MCF 10A (cell line): ENCODE data around the gene GMDS. TPM values are rescaled to one million over a fixed set of nuclear protein-coding genes. Genes with fewer than 3 reads are reported as not detected.

Experiments used
- BruUV-seq: library from RNA; stranded (reverse); fragments of 400-500 nt; replicated peaks from 2 replicates; lab custom pipeline; 2021; lab: Mats Ljungman, UMichigan
- CTCF ChIA-PET: fragments of 300-600 bp; sonication (Branson Sonifier 250); formaldehyde crosslinking; extraction: SDS; loops from one replicate; lab custom pipeline; 2021; ENCODE audit warnings: antibody characterized with exemption, inconsistent platforms; lab: Yijun Ruan, JAX
- POLR2A ChIA-PET: fragments of 300-600, 350-650 bp; sonication (Branson Sonifier 250); formaldehyde crosslinking; extraction: SDS; loops from one replicate; lab custom pipeline; 2020; ENCODE audit warnings: antibody characterized with exemption, inconsistent platforms; lab: Yijun Ruan, JAX
- DNase-seq: peaks from one replicate; pipeline ENCODE4 v3.0.0-alpha.2; 2018; ENCODE audit not compliant: unreplicated experiment
- H3K27ac Mint-ChIP-seq: one replicate; pipeline ENCODE4 v1.8.0; 2022; ENCODE audit warnings: mild to moderate bottlenecking, low read depth, mixed read lengths; ENCODE audit not compliant: unreplicated experiment
- H3K27me3 Mint-ChIP-seq: one replicate; pipeline ENCODE4 v1.8.0; 2022; ENCODE audit warnings: mixed read lengths; ENCODE audit not compliant: insufficient read depth, unreplicated experiment
- H3K36me3 Mint-ChIP-seq: one replicate; pipeline ENCODE4 v1.8.0; 2022; ENCODE audit warnings: mild to moderate bottlenecking, moderate library complexity, mixed read lengths; ENCODE audit not compliant: insufficient read depth, unreplicated experiment
- H3K4me1 Mint-ChIP-seq: one replicate; pipeline ENCODE4 v1.8.0; 2022; ENCODE audit warnings: mixed read lengths; ENCODE audit not compliant: insufficient read depth, unreplicated experiment
- H3K4me3 Mint-ChIP-seq: one replicate; pipeline ENCODE4 v1.8.0; 2022; ENCODE audit warnings: mild to moderate bottlenecking, moderate library complexity, mixed read lengths; ENCODE audit not compliant: unreplicated experiment
- H3K9me3 Mint-ChIP-seq: one replicate; pipeline ENCODE4 v1.8.0; 2022; ENCODE audit warnings: mixed read lengths; ENCODE audit not compliant: unreplicated experiment
- intact Hi-C: fragments of 100-400 bp; cut with micrococcal nuclease; formaldehyde crosslinking; loops from 2 replicates; pipeline ENCODE4 v1.14.1; 2022
- total RNA-seq: library from RNA; stranded (reverse); gene quantifications from 2 replicates; pipeline ENCODE4 v1.2.3, GENCODE V29; 2022
- TF ChIP-seq, protein P1 (sequence below): fragments of 200-600 bp; IDR thresholded peaks from one replicate; pipeline ENCODE4 v1.8.0; 2022; ENCODE audit warnings: antibody characterized with exemption, mild to moderate bottlenecking; ENCODE audit not compliant: unreplicated experiment

GMDS gene
- total RNA-seq, 1 experiment from 2014 or later, result 24.9 TPM

DNA sequence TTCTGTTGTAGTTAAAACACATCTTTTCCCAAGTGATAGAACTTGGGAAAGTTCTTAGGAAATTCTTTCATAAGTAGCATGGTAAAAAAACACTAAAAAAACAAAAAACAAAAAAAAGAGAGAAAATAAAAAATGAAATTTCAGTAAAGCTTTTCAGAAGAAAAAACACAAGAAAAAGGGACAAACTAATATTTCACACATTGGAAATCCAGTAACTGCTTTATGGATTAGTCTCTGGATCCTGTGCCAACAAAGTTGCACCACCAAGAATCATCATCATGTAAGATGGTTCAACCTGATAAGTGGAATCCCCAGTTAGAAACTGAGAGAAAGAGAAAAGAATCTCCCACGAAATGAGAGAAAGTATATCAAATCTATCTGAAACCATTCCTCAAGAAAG, 144.2 kb downstream of the GMDS start:
- no TSS peak for BruUV-seq
- intact Hi-C loops, result loop anchor here (5.0 kb wide), 1 partner anchor 309 kb away; no protein-coding TSS in a partner anchor
- Mint-ChIP-seq H3K4me3 (no peak overlapping the region), H3K9me3 (no peaks in the 10 kb centered on the region), H3K36me3 (peaks cover 7% of the 10 kb centered on the region), H3K27ac (no peak overlapping the region), H3K4me1 (peaks cover 22% of the 10 kb centered on the region), H3K27me3 (no peaks in the 10 kb centered on the region)
- TF ChIP-seq, protein P1, sequence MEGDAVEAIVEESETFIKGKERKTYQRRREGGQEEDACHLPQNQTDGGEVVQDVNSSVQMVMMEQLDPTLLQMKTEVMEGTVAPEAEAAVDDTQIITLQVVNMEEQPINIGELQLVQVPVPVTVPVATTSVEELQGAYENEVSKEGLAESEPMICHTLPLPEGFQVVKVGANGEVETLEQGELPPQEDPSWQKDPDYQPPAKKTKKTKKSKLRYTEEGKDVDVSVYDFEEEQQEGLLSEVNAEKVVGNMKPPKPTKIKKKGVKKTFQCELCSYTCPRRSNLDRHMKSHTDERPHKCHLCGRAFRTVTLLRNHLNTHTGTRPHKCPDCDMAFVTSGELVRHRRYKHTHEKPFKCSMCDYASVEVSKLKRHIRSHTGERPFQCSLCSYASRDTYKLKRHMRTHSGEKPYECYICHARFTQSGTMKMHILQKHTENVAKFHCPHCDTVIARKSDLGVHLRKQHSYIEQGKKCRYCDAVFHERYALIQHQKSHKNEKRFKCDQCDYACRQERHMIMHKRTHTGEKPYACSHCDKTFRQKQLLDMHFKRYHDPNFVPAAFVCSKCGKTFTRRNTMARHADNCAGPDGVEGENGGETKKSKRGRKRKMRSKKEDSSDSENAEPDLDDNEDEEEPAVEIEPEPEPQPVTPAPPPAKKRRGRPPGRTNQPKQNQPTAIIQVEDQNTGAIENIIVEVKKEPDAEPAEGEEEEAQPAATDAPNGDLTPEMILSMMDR, result no peak
- POLR2A ChIA-PET, result interaction anchor here (4.6 kb wide), 1 partner anchor 490 kb away, joined by 68 read pairs; the partner anchor contains the start of gene FOXC1
- CTCF ChIA-PET, result interaction anchor here (0.6 kb wide), 1 partner anchor 9 kb away, joined by 3 read pairs; no protein-coding TSS in a partner anchor
- DNase-seq, result peak; percentile 42

DNA sequence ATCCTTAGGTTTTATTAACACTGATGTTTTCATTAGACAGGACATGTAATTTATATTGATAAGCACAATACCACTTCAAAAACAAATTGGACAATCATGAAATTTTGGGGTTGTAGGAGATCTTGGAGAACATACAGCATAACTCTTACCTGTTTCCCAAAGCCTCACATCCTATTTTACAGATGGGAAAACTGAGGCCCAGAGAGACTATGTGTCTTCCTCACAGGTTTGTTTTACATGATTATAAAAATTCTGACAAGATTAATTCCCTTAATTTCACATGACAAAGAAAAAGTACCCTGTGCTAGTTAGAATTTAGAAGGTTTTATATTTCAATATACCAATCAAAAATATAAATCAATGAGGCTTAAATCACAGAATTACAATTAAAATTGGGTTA, 145.5 kb downstream of the GMDS start:
- BruUV-seq, result no TSS peak
- DNase-seq, result no peak
- Mint-ChIP-seq H3K4me3 (no peak overlapping the region), H3K27ac (no peak overlapping the region), H3K27me3 (no peaks in the 10 kb centered on the region), H3K9me3 (no peaks in the 10 kb centered on the region), H3K36me3 (peaks cover 7% of the 10 kb centered on the region), H3K4me1 (peaks cover 22% of the 10 kb centered on the region)
- intact Hi-C loops, result loop anchor here (5.0 kb wide), 1 partner anchor 308 kb away; no protein-coding TSS in a partner anchor
- POLR2A ChIA-PET, result interaction anchor here (0.7 to 2.7 kb wide), 2 partner anchors 11 to 488 kb away, joined by 3 to 12 read pairs; no protein-coding TSS in a partner anchor
- CTCF ChIA-PET, result interaction anchor here (0.5 kb wide), 1 partner anchor 43 kb away, joined by 4 read pairs; no protein-coding TSS in a partner anchor
- TF ChIP-seq, protein P1, result no peak

DNA sequence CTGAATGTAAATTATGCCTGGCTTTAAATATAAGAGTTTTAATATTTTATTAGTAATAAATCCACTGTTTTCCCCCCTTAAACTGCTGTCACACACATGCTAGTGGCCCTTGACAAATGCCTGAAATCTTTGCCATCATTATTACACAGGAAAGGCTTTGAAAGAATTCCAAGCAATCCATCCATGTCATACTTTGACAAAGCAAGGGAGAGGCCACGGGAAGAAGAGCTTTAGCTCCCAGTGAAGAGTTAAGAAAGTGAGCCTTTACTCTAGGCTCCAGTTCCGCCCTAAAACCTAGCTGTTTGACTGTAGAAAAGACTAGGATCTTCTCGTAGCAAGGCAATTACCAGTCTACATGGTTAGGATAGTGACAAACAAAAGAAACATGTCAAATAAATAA, 147.9 kb downstream of the GMDS start:
- peaks cover 12% of the 10 kb centered on the region for H3K4me1 Mint-ChIP-seq
- POLR2A ChIA-PET, result interaction anchor here (0.6 to 2.7 kb wide), 3 partner anchors 37 to 489 kb away, joined by 3 to 12 read pairs (median 3); no protein-coding TSS in a partner anchor
- DNase-seq, result no peak
- TF ChIP-seq, protein P1, result no peak
- H3K36me3 Mint-ChIP-seq, result no peaks in the 10 kb centered on the region
- intact Hi-C loops, result no loop called here
- CTCF ChIA-PET, result interaction anchor here (0.6 to 1.2 kb wide), 3 partner anchors 13 to 111 kb away, joined by 3 to 5 read pairs (median 3); no protein-coding TSS in a partner anchor
- H3K27ac Mint-ChIP-seq, result no peak overlapping the region
- no peak overlapping the region for H3K4me3 Mint-ChIP-seq
- no TSS peak for BruUV-seq
- H3K9me3 Mint-ChIP-seq, result no peaks in the 10 kb centered on the region
- H3K27me3 Mint-ChIP-seq, result no peaks in the 10 kb centered on the region

DNA sequence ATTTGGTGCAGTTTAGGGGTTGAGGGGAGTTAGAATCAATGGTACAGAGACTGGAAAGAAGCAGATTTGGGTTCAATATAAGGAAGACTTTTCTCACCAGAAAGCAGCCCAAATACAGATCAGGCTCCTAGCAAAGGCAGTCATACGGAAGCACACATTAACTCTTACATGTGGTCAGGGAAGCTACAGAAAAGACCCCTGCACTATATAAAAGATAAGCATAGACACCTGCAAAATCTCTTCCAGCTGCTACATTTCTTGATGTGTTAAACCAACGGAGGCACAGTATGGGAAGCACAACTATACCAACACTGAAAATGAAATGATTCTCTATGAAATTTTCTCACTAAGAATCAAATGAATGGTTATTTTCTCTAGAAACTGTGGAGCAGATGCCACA, 150.8 kb downstream of the GMDS start:
- no TSS peak for BruUV-seq
- Mint-ChIP-seq H3K27ac (no peak overlapping the region), H3K4me3 (no peak overlapping the region), H3K4me1 (no peaks in the 10 kb centered on the region), H3K27me3 (no peaks in the 10 kb centered on the region), H3K9me3 (no peaks in the 10 kb centered on the region), H3K36me3 (no peaks in the 10 kb centered on the region)
- DNase-seq, result no peak
- TF ChIP-seq, protein P1, result no peak
- ChIA-PET POLR2A (no interaction called here), CTCF (interaction anchor here (0.6 to 2.4 kb wide), 2 partner anchors 10 to 496 kb away, joined by 3 to 5 read pairs; no protein-coding TSS in a partner anchor)
- intact Hi-C loops, result no loop called here
